GM12891 (cell line): ENCODE results near the gene TGFBRAP1.

Source experiments
- PAX5 ChIP-seq: IDR thresholded peaks from 2 replicates; pipeline ENCODE4 v1.6.1; 2011; ENCODE audit warnings: low read length, moderate library complexity, mild to moderate bottlenecking; ENCODE audit not compliant: insufficient read depth, severe bottlenecking
- POLR2A ChIP-seq: IDR thresholded peaks from 2 replicates; pipeline ENCODE4 v1.6.1; 2011; ENCODE audit warnings: low read depth, low read length, control low read depth
- POLR2AphosphoS5 ChIP-seq: IDR thresholded peaks from 2 replicates; pipeline ENCODE4 v1.6.1; 2011; ENCODE audit warnings: low read depth, low read length, control low read depth
- SPI1 ChIP-seq: IDR thresholded peaks from 2 replicates; pipeline ENCODE4 v1.6.1; 2011; ENCODE audit warnings: low read depth, low read length, control low read depth
- TAF1 ChIP-seq: IDR thresholded peaks from 2 replicates; pipeline ENCODE4 v1.6.1; 2011; ENCODE audit warnings: low read depth, low read length, control low read depth

DNA sequence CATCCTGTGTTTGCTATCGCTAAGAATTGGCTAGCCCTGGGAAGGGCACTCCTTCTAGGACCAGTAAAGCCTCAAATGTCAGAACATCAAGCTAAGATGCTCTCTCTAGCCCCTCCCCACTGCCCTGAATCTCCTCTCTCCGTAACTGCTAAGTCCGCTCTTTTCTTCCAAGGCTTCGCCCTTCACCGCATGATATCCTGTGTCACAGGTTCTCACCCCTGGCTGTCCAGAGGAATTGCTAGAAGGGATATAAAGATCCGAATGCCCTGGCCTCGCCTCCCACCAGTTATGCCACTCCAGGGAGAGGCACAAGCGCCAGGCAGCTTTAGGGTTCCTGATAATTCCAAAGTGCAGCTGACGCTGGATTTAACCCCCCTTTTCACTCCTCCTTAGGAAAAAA, 105.1 kb downstream of the TGFBRAP1 start:
- no peak for TF ChIP-seq POLR2AphosphoS5
- no peak for TF ChIP-seq TAF1
- no peak for TF ChIP-seq POLR2A
- no peak for TF ChIP-seq SPI1
- TF ChIP-seq PAX5: no peak
